GM23338 (cell line): ENCODE data around the gene COX8A. TPM values are rescaled to one million over a fixed set of nuclear protein-coding genes. Genes with fewer than 3 reads are reported as not detected.

Experiments
- ATAC-seq: fragments of 200-7000 bp; cut with Tn5 transposase; 3 replicates; pipeline ENCODE4 v1.9.1; 2020
- DNase-seq: peaks from one replicate; pipeline ENCODE4 v3.0.0-alpha.2; 2015; ENCODE audit warnings: low spot score
- H2AFZ ChIP-seq: fragments of 200-600 bp; sonication (generic); 2 replicates; pipeline ENCODE4 v1.8.0; 2016; ENCODE audit warnings: antibody characterized with exemption, mild to moderate bottlenecking, moderate library complexity
- H3F3A ChIP-seq: fragments of 200-600 bp; sonication (generic); replicated peaks from 2 replicates; pipeline ENCODE4 v1.8.0; 2017; ENCODE audit warnings: antibody characterized with exemption, mixed run types, low read depth
- H3K27ac ChIP-seq: fragments of 200-600 bp; sonication (generic); 2 replicates; pipeline ENCODE4 v1.6.1; 2016; ENCODE audit warnings: low read depth
- H3K27me3 ChIP-seq: fragments of 200-600 bp; sonication (generic); 2 replicates; pipeline ENCODE4 v1.8.0; 2016; ENCODE audit warnings: mild to moderate bottlenecking, mixed run types, moderate library complexity; ENCODE audit not compliant: insufficient read depth
- H3K36me3 ChIP-seq: fragments of 200-600 bp; sonication (generic); 2 replicates; pipeline ENCODE4 v1.8.0; 2016; ENCODE audit warnings: mild to moderate bottlenecking; ENCODE audit not compliant: insufficient read depth
- H3K4me1 ChIP-seq: fragments of 200-600 bp; sonication (generic); 2 replicates; pipeline ENCODE4 v1.8.0; 2016; ENCODE audit warnings: mild to moderate bottlenecking, moderate library complexity; ENCODE audit not compliant: insufficient read depth
- H3K4me2 ChIP-seq: fragments of 200-600 bp; sonication (generic); 2 replicates; pipeline ENCODE4 v1.7.1; 2017; ENCODE audit warnings: mixed run types
- H3K4me3 ChIP-seq: fragments of 200-600 bp; sonication (generic); 2 replicates; pipeline ENCODE4 v1.6.1; 2016; ENCODE audit warnings: mixed run types
- H3K79me2 ChIP-seq: fragments of 200-600 bp; sonication (generic); replicated peaks from 2 replicates; pipeline ENCODE4 v1.8.0; 2017; ENCODE audit warnings: mild to moderate bottlenecking; ENCODE audit not compliant: insufficient read depth
- H3K9me2 ChIP-seq: fragments of 200-600 bp; sonication (generic); 2 replicates; pipeline ENCODE4 v1.8.0; 2017; ENCODE audit not compliant: insufficient read depth
- H4K20me1 ChIP-seq: fragments of 200-600 bp; sonication (generic); replicated peaks from 2 replicates; pipeline ENCODE4 v1.8.0; 2017; ENCODE audit warnings: mild to moderate bottlenecking; ENCODE audit not compliant: insufficient read depth
- H3K27ac Mint-ChIP-seq: 2 replicates; pipeline ENCODE4 v1.8.0; 2020; ENCODE audit warnings: inconsistent platforms, mild to moderate bottlenecking, moderate library complexity, mixed read lengths
- H3K27me3 Mint-ChIP-seq: 3 replicates; pipeline ENCODE4 v1.8.0; 2022; ENCODE audit warnings: low read depth, mild to moderate bottlenecking, moderate library complexity, mixed read lengths, inconsistent platforms; ENCODE audit not compliant: insufficient read depth, poor library complexity
- H3K36me3 Mint-ChIP-seq: 3 replicates; pipeline ENCODE4 v1.8.0; 2021; ENCODE audit warnings: low read depth, mild to moderate bottlenecking, inconsistent platforms, moderate library complexity, mixed read lengths
- H3K4me1 Mint-ChIP-seq: 3 replicates; pipeline ENCODE4 v1.8.0; 2020; ENCODE audit warnings: mild to moderate bottlenecking, inconsistent platforms, mixed read lengths
- H3K4me3 Mint-ChIP-seq: 3 replicates; pipeline ENCODE4 v1.8.0; 2021; ENCODE audit warnings: moderate library complexity, mild to moderate bottlenecking, inconsistent platforms, mixed read lengths
- H3K9me3 Mint-ChIP-seq: 3 replicates; pipeline ENCODE4 v1.8.0; 2020; ENCODE audit warnings: moderate library complexity, mild to moderate bottlenecking, inconsistent platforms, mixed read lengths
- CREB1 ChIP-seq: fragments of 250-450 bp; sonication (Bioruptor Pico); IDR thresholded peaks from 2 replicates; pipeline ENCODE4 v1.5.0; 2020; ENCODE audit warnings: low read depth, mild to moderate bottlenecking, moderate library complexity
- EZH2 ChIP-seq: fragments of 200-600 bp; sonication (generic); IDR thresholded peaks from one replicate; pipeline ENCODE4 v1.8.0; 2017; ENCODE audit warnings: antibody characterized with exemption, mild to moderate bottlenecking, low read depth; ENCODE audit not compliant: unreplicated experiment
- JUNB ChIP-seq: IDR thresholded peaks from one replicate; pipeline ENCODE4 v1.6.1; 2016; ENCODE audit warnings: antibody characterized with exemption; ENCODE audit not compliant: unreplicated experiment
- POLR2AphosphoS5 ChIP-seq: IDR thresholded peaks from 2 replicates; pipeline ENCODE4 v1.6.1; 2016; ENCODE audit warnings: antibody characterized with exemption, low read depth
- STAT1 ChIP-seq: IDR thresholded peaks from one replicate; pipeline ENCODE4 v1.6.1; 2016; ENCODE audit warnings: antibody characterized with exemption; ENCODE audit not compliant: unreplicated experiment
- ZNF114 ChIP-seq: fragments of 250-450 bp; sonication (Bioruptor Pico); IDR thresholded peaks from 2 replicates; pipeline ENCODE4 v1.5.0; 2020; ENCODE audit warnings: mild to moderate bottlenecking, moderate library complexity
- ZNF331 ChIP-seq: fragments of 250-450 bp; sonication (Bioruptor Pico); IDR thresholded peaks from 2 replicates; pipeline ENCODE4 v1.5.0; 2020; ENCODE audit warnings: low read depth, mild to moderate bottlenecking, moderate library complexity
- polyA plus RNA-seq: library from polyadenylated mRNA; unstranded; fragments of >200 nt; fragmentation: Nextera tagmentation; extraction: Ambion mirVana; gene quantifications from 2 replicates; pipeline ENCODE4 v1.2.1, GENCODE V29; 2016
- total RNA-seq: library from RNA; depleted of rRNA; stranded (reverse); fragments of >200 nt; shearing (Covaris generic); gene quantifications from 2 replicates; pipeline ENCODE4 v1.2.3, GENCODE V29; 2014
- TF ChIP-seq, protein P1 (sequence below): IDR thresholded peaks from one replicate; pipeline ENCODE4 v1.6.1; 2018; ENCODE audit warnings: antibody characterized with exemption; ENCODE audit not compliant: unreplicated experiment
- TF ChIP-seq, protein P2 (sequence below), 2 experiments: fragments of 200-600 bp in 1 of 2; sonication (generic) in 1 of 2; conservative IDR thresholded peaks; 2 replicates each; pipeline versions ENCODE4 v1.5.1 to v1.6.1; 2016 to 2017; ENCODE audit warnings: antibody characterized with exemption in 2 of 2, low read depth in 2 of 2, mild to moderate bottlenecking in 2 of 2, moderate library complexity in 1 of 2

Gene COX8A
- total and polyA plus RNA-seq, 2 experiments from 2014 or later, result 427 to 483 TPM

DNA sequence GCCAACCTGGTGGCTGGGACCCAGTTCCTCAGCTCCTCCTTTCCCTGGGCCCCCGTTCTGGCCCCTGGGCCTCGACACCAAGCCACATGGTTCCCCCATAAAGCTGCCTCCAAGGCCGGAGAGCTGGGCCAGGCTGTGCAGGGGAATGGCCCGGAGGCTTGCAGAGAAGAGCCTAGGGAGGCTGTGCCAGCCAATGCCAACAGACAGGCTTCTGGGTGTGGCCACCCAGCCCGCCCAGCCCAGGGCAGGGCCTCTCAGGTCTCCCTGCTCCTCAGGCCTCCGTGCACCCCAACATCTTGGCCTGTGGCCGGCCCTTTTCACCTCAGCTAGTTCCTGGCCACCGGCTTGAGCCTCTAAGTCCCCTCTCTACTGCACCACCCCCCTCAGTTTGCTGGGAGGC, 43.9 kb downstream of the COX8A start (continued):
- TF ChIP-seq CREB1 (CRISPR knock-in tag) (no peak), ZNF331 (CRISPR knock-in tag) (no peak), POLR2AphosphoS5 (no peak)

GRCh38 chr11:64019106-64020037, 45.0 kb downstream of the COX8A start:
- no peaks in the 10 kb centered on the region for H3K36me3 Mint-ChIP-seq
- H3K79me2 ChIP-seq, result no peaks in the 10 kb centered on the region
- H3K27me3 ChIP-seq, result peaks cover 40% of the 10 kb centered on the region
- H3K4me1 Mint-ChIP-seq, result peaks cover 44% of the 10 kb centered on the region
- no peak overlapping the region for H3K27ac ChIP-seq
- peak; percentile 41 for ATAC-seq
- no peak overlapping the region for H3K4me3 ChIP-seq
- no peaks in the 10 kb centered on the region for H4K20me1 ChIP-seq
- no peaks in the 10 kb centered on the region for H3K9me3 Mint-ChIP-seq
- peaks cover 41% of the 10 kb centered on the region for H3K27me3 Mint-ChIP-seq
- H3F3A ChIP-seq, result peaks cover 8% of the 10 kb centered on the region; the same call in 1 of the 2 replicates
- H3K4me3 Mint-ChIP-seq, result no peak overlapping the region
- H3K9me2 ChIP-seq, result no peaks in the 10 kb centered on the region
- peaks cover 33% of the 10 kb centered on the region for H3K4me1 ChIP-seq
- H3K4me2 ChIP-seq, result peak overlapping the region; percentile 14; the same call in 1 of the 2 replicates
- H3K36me3 ChIP-seq, result no peaks in the 10 kb centered on the region
- no peak overlapping the region for H3K27ac Mint-ChIP-seq
- no peak for DNase-seq
- TF ChIP-seq POLR2AphosphoS5, result no peak
- TF ChIP-seq, protein P1, sequence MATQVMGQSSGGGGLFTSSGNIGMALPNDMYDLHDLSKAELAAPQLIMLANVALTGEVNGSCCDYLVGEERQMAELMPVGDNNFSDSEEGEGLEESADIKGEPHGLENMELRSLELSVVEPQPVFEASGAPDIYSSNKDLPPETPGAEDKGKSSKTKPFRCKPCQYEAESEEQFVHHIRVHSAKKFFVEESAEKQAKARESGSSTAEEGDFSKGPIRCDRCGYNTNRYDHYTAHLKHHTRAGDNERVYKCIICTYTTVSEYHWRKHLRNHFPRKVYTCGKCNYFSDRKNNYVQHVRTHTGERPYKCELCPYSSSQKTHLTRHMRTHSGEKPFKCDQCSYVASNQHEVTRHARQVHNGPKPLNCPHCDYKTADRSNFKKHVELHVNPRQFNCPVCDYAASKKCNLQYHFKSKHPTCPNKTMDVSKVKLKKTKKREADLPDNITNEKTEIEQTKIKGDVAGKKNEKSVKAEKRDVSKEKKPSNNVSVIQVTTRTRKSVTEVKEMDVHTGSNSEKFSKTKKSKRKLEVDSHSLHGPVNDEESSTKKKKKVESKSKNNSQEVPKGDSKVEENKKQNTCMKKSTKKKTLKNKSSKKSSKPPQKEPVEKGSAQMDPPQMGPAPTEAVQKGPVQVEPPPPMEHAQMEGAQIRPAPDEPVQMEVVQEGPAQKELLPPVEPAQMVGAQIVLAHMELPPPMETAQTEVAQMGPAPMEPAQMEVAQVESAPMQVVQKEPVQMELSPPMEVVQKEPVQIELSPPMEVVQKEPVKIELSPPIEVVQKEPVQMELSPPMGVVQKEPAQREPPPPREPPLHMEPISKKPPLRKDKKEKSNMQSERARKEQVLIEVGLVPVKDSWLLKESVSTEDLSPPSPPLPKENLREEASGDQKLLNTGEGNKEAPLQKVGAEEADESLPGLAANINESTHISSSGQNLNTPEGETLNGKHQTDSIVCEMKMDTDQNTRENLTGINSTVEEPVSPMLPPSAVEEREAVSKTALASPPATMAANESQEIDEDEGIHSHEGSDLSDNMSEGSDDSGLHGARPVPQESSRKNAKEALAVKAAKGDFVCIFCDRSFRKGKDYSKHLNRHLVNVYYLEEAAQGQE, result peak; percentile 51
- H2AFZ ChIP-seq, result no peak overlapping the region

DNA sequence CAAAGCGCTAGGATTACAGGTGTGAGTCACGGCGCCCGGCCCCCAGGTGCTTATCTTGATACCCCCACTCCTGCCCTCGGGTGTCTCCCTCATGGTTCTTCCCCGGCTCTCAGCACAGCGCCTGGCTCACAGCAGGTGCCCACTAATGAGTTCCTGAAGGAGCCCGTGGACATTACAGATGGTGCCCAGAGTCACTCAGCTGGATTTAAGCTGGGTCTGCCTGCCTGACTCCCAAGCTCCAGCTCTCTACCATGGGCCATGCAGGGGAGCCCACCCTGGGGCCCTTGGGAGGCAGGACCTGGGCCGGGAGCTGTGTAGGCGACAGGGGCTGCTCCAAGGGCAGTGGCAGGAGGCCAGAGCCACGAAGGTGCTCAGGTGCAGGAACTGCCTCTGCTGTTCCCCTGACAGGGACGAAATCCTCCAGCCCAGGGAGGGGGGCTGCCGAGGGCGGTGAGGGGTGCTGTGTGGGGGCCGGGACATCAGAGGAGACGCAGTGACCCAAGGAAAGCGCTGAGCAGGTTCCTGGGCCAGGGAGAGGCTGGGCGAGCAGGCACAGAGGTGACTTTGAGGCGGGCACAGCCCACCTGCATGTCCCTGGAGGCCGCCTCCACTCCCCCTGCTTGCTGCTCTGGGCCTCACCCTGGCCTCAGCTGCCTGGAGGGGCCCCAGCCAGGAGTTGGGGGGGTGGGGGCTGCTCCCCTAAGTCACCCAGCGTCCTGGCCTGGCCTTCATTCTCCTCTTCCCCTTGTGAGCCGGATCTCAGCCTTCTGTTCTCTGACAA, 46.7 kb downstream of the COX8A start:
- Mint-ChIP-seq H3K9me3 (no peaks in the 10 kb centered on the region), H3K36me3 (no peaks in the 10 kb centered on the region), H3K27me3 (peaks cover 45% of the 10 kb centered on the region), H3K4me1 (peaks cover 49% of the 10 kb centered on the region), H3K27ac (no peak overlapping the region), H3K4me3 (peak overlapping the region; percentile 42; the same call in 1 of the 3 replicates)
- H3K9me2 ChIP-seq, result no peaks in the 10 kb centered on the region
- H2AFZ ChIP-seq, result no peak overlapping the region
- H3K27me3 ChIP-seq, result peaks cover 27% of the 10 kb centered on the region
- DNase-seq, result no peak
- H3K4me1 ChIP-seq, result peaks cover 49% of the 10 kb centered on the region
- no peaks in the 10 kb centered on the region for H4K20me1 ChIP-seq
- 0 out of 2 replicates have a peak overlapping the region, but pooled peaks have one; percentile 36 for H3K4me3 ChIP-seq
- no peaks in the 10 kb centered on the region for H3K79me2 ChIP-seq
- H3K4me2 ChIP-seq, result peak overlapping the region; percentile 75
- H3K36me3 ChIP-seq, result no peaks in the 10 kb centered on the region
- H3F3A ChIP-seq, result peaks cover 25% of the 10 kb centered on the region
- no peak overlapping the region for H3K27ac ChIP-seq
- no peak; the same call in 2 of the 3 replicates for ATAC-seq
- TF ChIP-seq EZH2 (no peak), JUNB (no peak), ZNF114 (CRISPR knock-in tag) (no peak), POLR2AphosphoS5 (no peak), CREB1 (CRISPR knock-in tag) (no peak), ZNF331 (CRISPR knock-in tag) (no peak), STAT1 (no peak)
- TF ChIP-seq, protein P2, sequence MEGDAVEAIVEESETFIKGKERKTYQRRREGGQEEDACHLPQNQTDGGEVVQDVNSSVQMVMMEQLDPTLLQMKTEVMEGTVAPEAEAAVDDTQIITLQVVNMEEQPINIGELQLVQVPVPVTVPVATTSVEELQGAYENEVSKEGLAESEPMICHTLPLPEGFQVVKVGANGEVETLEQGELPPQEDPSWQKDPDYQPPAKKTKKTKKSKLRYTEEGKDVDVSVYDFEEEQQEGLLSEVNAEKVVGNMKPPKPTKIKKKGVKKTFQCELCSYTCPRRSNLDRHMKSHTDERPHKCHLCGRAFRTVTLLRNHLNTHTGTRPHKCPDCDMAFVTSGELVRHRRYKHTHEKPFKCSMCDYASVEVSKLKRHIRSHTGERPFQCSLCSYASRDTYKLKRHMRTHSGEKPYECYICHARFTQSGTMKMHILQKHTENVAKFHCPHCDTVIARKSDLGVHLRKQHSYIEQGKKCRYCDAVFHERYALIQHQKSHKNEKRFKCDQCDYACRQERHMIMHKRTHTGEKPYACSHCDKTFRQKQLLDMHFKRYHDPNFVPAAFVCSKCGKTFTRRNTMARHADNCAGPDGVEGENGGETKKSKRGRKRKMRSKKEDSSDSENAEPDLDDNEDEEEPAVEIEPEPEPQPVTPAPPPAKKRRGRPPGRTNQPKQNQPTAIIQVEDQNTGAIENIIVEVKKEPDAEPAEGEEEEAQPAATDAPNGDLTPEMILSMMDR (conservative IDR thresholded peaks at IDR 0.05; ENCODE audit: low read depth in 2 of 2), result no peak
